ENCODE measurements around the gene SMU1.

DNA sequence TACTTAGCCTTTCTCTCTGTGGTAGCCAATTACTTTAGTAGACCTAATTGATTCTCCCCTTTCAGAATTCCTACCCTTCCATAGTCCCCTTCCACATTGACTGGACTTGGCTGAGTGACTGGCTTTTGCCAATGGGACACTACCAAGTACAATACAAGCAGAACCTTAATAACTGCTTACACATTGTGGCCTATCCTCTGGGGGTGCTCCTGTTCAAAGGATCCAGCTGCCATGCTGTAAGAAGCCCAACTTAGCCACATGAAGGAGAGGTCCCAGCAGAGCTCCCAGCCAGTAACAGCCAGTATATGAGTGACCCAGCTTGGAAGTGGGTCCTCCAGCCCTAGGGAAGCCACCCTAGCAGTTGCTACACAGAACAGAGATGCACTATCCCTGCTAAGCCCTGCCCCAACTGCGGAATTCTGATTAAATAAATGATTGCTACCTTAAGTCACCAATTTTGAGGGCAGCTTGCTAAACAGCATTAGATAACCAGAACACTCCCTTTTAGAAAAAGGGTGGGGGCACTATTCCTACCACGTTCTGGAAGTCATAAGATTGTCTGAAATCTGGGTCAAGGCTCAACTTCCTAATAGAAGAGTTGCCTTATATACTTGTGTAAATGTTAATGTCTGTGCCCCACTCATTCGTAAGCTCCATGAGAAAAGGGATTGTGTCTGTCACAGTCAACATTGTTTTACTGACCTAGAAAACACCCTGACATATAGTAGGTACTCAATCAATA lies 64.0 kb downstream of the SMU1 start:
- TF ChIP-seq, protein P1, sequence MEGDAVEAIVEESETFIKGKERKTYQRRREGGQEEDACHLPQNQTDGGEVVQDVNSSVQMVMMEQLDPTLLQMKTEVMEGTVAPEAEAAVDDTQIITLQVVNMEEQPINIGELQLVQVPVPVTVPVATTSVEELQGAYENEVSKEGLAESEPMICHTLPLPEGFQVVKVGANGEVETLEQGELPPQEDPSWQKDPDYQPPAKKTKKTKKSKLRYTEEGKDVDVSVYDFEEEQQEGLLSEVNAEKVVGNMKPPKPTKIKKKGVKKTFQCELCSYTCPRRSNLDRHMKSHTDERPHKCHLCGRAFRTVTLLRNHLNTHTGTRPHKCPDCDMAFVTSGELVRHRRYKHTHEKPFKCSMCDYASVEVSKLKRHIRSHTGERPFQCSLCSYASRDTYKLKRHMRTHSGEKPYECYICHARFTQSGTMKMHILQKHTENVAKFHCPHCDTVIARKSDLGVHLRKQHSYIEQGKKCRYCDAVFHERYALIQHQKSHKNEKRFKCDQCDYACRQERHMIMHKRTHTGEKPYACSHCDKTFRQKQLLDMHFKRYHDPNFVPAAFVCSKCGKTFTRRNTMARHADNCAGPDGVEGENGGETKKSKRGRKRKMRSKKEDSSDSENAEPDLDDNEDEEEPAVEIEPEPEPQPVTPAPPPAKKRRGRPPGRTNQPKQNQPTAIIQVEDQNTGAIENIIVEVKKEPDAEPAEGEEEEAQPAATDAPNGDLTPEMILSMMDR (IDR thresholded peaks at IDR 0.05): no peak
- TF ChIP-seq ZFX (IDR thresholded peaks at IDR 0.05; ENCODE audit: borderline replicate concordance): no peak

Measured in 22Rv1 (cell line).